T follicular helper cell (primary cell): Measurements from ENCODE around the gene EHBP1L1.

ENCODE experiments used
- DNase-seq: peaks from one replicate; pipeline ENCODE4 v3.0.0-alpha.2; 2020; ENCODE audit warnings: low read depth

EHBP1L1 gene

DNA sequence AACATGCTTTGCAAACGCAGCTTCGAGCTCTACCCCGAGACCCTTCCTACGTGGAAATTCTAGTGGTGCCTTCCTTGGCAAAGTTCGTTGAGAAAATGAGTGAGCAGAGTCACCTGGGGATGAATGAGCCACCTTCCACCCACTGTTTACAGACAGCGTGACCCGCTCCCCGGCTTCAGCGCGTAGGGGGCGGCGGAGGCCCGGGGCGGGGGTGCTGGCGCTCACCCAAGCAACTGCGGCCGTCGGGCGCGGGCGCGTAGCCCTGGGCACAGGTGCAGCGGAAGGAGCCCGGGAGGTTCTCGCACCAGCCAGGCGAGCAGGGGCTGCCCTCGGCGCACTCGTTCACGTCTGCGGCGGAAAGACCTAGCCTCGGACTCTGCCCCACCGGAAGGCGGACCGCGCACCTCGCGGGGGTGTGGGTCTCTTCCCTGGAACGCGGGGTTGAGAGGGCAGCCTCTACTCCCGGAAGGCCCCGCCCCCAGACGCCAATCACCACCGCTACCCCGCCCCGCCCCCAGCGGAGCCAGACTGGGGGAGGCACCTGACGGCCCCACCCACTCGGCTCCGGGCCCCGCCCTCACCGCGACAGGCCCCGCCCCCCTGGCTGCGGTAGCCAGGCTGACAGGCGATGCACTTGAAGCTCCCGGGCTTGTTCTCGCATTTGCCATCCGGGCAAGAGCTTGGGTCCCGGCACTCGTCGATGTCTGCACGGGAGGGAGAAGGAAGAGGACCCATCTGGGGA, 29.5 kb upstream of the EHBP1L1 start:
- DNase-seq, result peak; percentile 99

DNA sequence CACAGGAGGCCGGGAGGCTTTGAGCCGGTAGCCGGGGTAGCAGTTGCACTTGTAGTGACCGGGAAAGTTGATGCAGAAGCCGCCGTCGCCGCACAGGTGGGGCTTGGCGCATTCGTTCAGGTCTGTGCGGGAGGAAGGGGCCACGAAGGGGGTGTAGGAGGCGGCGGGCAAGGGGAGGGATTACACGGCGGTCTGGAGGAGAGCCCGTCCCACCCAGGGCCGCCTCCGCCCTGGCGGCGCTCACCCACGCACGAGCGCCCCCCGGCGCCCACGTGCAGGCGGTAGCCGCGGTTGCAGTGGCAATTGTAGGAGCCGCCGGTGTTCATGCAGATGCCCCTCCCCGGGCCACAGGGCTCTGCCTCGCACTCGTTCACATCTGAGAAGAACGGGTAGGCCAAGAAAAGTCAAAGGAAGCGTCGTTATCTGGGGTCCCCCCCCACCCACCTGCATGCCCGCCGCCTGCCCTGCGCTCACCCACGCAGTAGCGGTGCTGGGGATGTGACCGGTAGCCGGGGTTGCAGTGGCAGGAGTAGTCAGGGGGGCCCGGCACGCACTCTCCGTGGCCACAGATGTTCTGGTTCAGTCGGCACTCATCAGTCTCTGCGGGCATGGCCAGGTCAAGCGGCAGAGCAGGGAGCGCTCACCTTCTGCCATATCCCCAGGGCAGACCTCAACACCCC, 28.3 kb upstream of the EHBP1L1 start:
- no peak for DNase-seq

DNA sequence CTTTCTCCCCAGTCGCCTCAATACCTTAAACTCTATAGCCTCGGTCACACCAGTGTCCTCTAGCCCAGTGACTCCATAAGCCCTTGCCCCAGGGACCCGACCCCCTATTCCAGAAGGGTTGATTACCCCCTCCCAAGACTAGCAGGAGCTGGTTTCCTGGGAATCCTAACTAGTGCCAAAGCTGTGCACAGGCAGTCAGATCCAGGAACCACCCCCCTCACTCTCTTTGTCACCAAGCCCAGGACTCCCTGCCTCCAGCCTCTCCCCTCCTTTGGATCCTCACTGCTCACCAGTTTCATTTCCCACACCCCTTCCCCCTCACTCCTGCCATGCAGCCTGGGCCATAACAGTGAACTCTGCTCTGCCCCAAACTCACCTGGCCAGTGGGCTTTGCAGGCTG, 27.5 kb upstream of the EHBP1L1 start:
- DNase-seq, result no peak

DNA sequence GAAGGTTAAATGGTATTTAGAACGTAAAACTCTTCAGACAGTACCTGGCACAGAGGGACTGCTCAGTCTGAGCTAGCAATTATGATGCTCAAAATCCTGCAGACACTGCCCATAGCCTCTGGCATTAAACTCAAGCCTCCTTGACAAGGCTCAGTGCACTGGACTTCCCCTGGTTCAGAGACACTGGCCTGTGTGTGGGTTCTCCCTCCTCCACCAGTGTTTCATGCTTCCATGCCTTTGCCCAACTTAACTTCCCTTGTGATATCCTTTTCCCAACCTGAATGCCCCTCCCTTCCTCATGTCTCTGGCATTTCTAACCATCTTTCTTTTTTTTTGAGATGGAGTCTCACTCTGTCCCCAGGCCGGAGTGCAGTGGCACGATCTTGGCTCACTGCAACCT, 26.8 kb upstream of the EHBP1L1 start:
- no peak for DNase-seq

DNA sequence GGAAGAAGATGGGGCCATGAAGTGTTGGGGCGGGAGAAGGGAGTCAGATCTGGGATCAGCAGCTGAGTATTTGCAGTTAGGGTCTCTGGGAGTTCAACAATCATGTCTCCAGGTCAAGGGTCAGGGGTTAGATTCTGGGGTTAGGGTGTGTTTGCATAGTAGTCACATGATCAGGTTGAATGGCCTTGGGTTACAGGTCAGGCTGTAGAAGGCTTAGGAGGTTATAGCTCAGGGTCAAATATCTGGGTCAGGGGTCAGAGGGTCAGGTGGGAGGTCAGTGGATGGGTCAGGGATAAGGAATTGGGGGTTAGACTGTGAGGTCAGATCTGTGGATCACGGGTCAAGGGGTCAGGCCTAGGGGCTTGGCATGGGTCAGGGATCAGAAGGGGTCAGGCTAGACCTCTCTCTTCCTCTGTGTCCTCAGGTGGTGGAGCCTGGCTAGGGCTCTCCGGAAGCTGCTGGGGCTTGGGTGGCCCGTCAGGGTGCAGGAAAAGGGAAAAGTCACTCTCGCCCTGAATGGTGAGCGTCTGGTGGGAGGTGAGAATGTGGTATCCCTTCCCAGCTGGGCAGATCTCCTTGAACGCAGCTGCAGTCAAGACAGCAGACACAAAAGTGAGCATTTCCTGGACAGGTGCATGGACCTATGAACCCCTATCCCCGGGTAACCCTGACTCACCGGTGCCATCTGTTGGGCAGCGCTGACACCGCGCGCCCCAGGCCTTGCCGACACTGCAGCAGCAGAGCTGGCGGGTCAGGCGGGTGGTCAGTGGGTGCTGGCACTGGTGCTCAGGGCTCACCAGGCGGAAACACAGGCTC, 24.1 kb upstream of the EHBP1L1 start:
- no peak for DNase-seq

DNA sequence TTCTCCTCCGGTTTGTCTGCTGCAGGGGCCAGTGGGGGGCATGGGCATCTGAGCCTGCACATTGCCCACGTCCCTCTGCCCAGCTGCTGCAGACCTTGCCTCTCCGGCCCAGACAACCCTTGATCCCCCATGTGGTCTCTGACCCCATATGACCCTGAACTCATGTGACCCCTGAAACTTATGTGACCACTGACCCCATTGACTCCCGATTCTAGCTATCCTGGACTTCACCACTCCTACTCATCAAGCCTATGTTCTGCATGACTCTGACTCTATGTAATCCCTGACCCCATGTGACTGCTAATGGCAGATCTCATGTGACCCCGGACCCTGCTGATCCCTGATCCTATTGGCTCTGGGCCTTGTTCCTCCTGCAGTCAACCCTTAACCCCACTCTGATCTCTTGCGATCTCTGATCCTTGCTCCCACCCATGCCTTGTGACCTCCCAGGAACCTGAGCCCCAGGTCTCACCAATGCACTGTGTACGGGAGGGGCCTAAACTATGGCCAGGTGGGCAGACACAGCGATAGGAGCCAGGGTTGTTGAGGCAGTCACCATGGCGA, 23.4 kb upstream of the EHBP1L1 start:
- no peak for DNase-seq

DNA sequence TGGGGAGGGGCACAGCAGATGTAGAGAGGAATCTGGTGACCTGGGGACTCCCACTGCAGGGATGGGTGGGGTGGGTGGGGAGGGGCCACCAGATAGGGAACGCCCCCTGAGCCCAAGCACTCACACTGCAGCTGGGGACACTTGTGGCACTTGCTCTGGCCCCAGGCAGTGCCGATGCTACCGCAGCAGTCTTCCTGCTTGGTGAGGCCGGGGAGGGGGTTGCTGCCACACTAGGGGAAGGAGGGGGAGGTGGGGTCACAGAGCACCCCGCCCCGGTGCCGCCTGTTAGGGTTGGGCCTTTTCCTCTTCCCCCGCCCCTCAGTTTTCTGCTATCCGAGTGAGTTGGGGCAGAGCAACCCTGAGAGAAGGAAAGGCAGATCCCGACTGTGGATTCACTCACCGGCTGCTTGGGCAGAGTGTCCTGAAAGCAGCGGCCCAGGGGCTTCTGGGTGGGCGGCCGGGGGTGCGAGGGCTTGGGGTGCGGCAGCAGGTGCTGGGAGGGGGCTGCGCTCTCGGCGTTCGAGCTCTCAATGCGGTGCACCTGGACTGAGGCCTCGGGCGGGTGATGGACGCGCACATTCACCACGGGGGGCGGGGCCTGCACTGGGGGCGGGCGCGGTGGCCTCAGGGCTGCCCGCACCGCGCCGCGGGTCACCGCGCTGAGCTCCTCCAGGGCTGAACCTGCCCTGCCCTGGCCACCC, 22.4 kb upstream of the EHBP1L1 start:
- DNase-seq, result peak; percentile 69

DNA sequence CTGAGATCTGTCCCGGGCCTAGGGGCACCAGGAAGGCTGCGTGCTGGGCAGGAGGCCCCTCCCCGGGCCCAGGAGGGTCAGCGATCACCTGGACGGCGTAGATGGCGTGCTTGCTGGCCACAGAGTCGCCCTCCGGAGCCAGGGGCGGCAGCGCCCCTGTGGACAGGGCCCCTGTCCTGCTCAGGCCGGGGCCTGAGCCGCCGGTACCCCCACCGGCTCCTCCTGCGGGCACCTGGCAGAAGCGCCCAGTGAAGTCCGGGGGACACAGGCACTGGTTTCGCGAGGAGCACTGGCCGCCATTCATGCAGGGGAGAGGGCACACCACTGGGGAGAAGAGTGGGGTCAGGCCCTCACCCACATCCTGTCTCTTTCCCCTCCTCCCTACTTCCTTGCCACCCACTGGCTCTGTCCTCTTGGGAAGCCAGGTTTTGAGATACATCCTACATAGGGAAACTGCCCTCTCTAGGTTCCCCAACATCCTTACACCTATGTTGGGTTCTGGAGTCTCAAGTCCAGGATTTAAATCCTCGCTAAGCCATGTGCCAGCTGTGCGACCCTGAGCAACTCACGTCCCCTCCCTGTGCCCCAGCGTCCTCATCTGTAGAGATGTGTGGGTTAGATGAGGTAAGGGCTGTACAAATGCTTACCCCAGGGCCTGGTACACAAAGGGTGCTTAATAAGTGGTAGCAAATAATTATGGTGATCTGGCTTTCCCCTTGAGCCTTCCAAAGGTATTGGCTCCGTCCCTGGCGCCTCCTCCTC, 21.6 kb upstream of the EHBP1L1 start:
- no peak for DNase-seq

DNA sequence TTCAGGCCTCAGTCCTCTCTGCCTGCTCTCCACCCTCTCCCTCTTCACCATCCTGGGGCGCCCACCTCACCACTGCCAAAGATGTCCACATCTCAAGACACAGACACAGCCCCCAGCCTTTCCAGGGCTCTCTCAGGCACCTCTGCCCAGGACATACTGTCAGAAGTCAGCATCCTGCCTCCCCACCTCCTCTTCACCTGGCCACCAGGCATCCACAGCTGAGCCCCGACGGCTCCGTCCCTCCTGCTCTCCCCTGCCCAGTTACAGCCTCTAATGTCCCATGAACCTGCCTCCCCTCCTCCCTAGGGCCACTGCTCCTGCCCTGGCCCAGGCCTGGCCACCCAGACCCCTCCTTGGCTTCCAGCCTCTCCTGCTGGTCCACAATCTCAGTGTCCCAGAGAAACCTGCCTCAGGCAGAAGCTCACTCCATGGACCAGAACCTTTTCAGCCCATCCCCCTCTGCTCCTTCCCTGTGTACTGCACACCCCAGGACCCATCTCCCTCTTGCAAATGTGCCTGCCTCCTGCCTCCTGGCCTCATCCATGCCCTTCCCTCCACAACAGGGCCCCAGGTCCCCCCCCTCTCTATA, 20.9 kb upstream of the EHBP1L1 start:
- DNase-seq, result no peak

DNA sequence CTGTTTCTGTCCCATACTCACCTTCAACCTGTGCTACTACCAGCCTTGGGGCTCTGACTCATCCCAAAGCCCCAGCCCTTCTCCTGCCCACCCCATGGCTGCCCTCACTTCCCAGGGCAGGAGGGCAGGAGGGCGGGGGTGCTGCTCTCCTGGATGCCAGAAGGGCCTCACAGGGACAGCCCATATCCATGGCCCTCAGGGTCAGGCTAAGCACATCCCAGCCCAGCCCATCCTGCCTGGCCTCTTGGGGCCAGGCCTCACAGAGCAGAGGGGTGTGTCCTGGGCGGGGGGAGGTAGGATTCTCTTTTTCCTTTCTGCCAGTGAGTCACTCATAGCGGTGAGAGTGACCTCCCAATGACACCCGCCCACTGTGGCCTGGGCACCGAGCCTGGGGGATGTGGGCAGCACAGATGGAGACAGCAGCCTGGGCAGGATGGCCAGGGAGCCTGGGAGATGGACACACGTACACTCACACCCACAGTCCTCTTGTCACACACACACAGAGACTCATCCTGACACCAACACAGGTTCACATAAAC, 20.1 kb upstream of the EHBP1L1 start:
- no peak for DNase-seq

DNA sequence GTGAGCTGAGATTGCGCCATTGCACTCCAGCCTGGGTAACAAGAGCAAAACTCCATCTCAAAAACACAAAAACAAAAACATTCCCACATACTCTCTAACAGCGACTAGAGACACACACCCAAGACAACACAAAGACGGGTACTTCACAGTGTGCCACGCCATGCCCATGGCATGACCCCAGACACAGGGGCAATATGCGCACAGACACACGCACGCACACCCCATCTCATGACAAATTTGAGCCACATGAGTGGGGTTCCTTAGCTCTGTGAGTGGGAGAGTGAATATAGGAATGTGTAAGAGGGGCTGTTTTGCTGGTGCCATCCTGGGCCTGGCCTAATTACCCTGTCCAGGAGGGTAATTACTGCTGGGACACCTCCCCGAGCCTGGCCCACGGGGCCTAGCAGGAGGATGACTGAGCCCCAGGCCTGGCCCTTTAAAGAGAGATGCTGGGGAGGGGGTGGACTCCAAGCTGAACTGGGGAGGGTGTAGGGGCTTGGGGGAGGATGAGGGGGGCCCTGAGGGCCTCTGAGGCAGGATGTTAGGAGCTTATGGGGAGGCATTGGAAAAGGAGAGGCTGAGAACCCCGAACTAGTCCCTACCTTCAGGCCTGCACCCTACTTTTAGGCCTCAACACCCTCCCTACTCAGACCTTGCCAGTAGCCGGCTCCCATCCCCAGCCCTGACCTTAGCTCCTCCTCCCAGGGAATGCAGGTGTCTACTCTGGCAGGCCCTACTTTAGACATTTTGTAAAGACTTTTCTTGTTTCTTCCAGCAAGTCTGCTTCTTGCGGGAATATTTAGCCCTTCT, 19.2 kb upstream of the EHBP1L1 start:
- no peak for DNase-seq

DNA sequence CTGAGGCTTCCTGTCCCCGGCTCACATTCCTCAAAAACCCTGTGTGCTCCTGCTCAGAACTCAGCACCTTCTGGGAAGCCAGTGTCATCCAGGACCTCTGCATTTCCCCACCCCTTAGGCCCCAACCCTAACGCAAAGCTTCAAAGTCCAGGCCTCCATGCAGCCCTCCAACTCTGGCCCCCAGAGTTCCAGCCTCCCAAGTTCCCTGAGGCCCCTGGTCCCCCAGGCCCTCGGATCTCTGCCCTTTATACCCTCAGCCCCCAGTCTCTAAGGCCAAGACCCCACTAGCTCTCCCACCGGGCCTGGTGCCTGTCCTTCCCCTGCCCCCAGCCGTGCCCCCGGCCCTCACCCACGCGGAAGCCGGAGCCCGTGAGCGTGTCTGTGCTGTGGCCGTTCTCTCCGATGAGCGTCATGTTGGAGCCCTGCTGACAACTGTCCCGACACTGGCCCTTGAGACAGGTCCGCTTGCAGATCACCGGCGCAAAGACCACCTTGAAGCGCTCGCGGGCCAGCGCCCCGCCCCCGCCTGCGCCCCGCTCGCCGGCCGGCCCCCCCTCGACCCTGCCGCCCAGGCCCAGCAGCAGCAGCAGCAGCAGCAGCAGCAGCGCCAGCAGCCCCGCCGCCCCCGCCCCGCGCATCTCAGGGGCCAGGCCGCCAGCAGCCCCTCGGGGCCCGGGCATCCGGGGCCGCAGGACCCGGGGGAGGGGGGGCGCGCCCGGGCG, 18.4 kb upstream of the EHBP1L1 start:
- no peak for DNase-seq

DNA sequence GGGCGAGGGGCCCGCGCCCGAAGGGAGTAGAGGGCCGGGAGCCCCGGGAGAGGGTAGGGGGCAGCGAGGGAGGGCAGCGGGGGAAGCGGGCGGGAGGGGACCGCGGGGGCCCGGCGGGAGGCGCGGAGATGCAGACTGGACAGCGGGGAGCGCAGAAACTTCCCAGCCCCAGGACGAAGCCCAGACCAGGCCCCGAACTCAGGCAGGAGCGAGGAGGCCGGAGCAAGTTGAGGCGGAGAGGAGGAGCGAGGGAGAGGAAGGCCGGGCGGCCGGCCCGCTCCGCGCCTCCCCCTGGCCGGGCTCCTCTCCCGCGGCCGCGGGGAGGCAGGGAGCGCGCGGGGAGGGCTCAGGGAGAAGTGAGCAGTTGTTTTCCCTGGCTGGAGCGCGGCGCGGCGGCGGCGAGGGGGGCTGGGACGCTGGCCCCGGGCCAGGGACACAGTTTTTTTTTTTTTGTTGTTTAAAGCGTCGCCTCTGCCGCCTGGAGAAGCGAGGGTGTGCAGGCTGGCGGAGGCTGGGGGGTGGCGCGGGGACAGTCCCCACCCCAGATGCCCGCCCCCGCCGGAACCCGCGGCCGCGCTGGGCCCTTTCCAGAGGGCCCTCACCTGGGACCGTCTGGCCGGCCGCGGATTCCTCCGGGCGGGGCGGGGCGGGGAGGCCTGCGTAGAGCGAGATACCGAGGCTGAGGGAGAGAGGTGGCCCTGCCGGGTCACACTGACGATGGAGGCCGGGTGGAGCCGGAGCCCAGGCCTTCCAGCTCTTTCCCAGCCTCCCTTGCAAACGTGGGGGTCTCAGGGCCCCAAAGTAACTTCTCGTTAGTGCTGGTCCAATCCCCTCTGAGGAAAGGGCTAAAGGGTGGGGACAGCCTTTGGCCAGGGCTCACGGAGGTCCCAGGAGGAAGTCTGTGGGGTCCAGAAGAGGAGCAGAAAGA, 17.6 kb upstream of the EHBP1L1 start, which contains the start of gene LTBP3:
TSS of gene LTBP3 (minus strand) at position 358 of the 928 bp plus-strand sequence. CDS start 400 bp downstream, outside the sequence.
- DNase-seq, result no peak

DNA sequence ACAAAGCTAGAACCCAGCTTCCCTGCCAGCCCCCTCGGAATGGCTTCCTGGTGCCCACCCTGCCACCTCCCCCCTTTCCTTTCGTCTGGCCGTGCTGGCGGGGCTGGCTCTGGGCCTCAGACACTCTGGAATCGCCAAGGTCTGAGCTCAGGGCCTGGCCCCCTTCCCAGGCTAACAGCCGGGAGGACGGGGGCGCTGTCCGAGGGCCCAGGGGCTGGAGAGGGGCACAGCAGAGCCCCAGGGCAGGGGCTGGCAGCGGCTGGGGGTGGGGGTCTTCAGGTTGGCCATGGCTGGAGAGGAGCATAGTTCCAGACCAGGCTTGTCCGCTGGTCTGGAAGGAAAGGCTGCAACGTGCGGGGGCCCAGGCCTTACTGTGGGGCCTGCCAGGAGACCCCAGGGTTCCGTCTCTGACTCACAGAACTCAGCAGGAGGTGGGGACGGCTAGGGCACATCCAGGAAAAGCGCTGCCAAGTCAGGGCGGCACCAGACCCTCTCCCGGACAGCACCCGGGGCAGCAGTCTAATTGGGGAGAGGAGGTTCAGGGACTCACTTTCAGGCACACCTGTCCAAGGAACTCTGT, 16.8 kb upstream of the EHBP1L1 start:
- DNase-seq, result no peak

DNA sequence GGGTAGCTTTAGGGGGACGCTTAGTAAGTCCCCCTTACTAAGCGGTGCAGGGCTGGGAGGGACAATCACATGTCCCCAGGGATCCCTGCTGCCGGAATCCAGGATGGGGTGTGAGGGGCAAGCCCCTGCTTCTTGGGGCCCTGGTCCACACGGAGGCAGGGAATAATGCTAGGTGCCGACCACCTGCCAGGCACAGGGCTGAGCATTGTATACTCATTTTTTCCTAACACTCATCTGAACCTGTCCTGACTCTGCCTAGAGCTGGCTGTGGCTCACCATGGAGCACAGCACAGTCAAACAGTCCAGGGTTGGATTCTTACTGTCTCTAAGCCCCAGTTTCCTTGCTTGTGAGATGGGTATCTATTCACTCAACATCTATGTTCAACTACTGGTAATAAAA, 16.3 kb upstream of the EHBP1L1 start:
- DNase-seq, result no peak

DNA sequence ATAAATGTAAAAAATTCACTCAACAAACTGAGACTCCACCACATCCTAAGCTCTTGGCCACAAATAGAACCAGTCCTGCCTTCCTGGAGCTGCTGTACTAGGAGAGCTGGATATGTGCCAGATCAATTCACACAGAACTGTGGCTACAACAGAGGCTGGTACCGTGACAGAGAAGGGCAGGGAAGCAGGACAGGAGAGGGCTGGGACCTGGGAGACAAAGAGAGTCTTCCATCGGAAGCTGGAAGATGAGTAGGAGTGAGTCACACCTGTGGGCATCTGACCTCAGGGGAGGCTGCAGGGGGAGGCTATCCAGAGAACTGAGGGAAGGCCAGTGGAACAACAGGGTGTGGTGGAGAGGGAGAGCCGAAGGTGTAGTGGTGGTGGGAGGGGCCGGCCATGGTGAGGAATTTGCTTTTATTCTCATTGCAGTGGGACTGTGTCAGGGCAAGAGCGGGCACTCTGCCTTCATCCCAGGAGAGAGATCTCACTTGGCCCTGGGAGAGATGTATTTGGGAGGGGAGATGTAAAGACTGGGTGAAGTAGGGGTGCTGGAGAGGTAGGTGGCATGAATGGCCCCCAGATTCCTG, 15.8 kb upstream of the EHBP1L1 start:
- no peak for DNase-seq
